Endodermal cell (in vitro differentiated cells): Measurements from ENCODE around the gene CRKL. TPM values are rescaled to one million over a fixed set of nuclear protein-coding genes. Genes with fewer than 3 reads are reported as not detected.

ENCODE experiments used
- DNase-seq: peaks from one replicate; pipeline ENCODE4 v3.0.0-alpha.2; 2017
- H3K27ac ChIP-seq: 2 replicates; pipeline ENCODE4 v1.5.1; 2013; ENCODE audit warnings: mild to moderate bottlenecking, low read depth, low read length, moderate library complexity
- H3K27me3 ChIP-seq: 2 replicates; pipeline ENCODE4 v1.6.1; 2013; ENCODE audit warnings: mild to moderate bottlenecking, low read length, moderate library complexity; ENCODE audit not compliant: insufficient read depth, control insufficient read depth, poor library complexity, severe bottlenecking
- H3K36me3 ChIP-seq: 2 replicates; pipeline ENCODE4 v1.7.0; 2013; ENCODE audit warnings: mild to moderate bottlenecking, low read length, moderate library complexity; ENCODE audit not compliant: control insufficient read depth, insufficient read depth
- H3K4me1 ChIP-seq: one replicate; pipeline ENCODE4 v1.7.0; 2013; ENCODE audit warnings: low read length; ENCODE audit not compliant: control insufficient read depth, insufficient read depth
- H3K4me3 ChIP-seq: 2 replicates; pipeline ENCODE4 v1.5.1; 2013; ENCODE audit warnings: mild to moderate bottlenecking, low read length, moderate library complexity
- H3K9ac ChIP-seq: 2 replicates; pipeline ENCODE4 v1.6.1; 2013; ENCODE audit warnings: mild to moderate bottlenecking, low read length, moderate library complexity; ENCODE audit not compliant: poor library complexity, severe bottlenecking; ENCODE audit errors: extremely low read depth
- H3K9me3 ChIP-seq: 2 replicates; pipeline ENCODE4 v1.6.1; 2013; ENCODE audit warnings: mild to moderate bottlenecking, low read length, moderate library complexity; ENCODE audit not compliant: control insufficient read depth
- H3K27ac Mint-ChIP-seq: 2 replicates; pipeline ENCODE4 v1.8.0; 2020; ENCODE audit warnings: mixed read lengths
- H3K27me3 Mint-ChIP-seq: 2 replicates; pipeline ENCODE4 v1.8.0; 2021; ENCODE audit warnings: mild to moderate bottlenecking, mixed read lengths; ENCODE audit not compliant: insufficient read depth
- H3K36me3 Mint-ChIP-seq: 2 replicates; pipeline ENCODE4 v1.8.0; 2020; ENCODE audit warnings: low read depth, mixed read lengths
- H3K4me1 Mint-ChIP-seq: 2 replicates; pipeline ENCODE4 v1.8.0; 2020; ENCODE audit warnings: mixed read lengths
- H3K4me3 Mint-ChIP-seq: 2 replicates; pipeline ENCODE4 v1.8.0; 2020; ENCODE audit warnings: mild to moderate bottlenecking, moderate library complexity, mixed read lengths
- H3K9me3 Mint-ChIP-seq: 2 replicates; pipeline ENCODE4 v1.8.0; 2020; ENCODE audit warnings: mild to moderate bottlenecking, mixed read lengths
- CTCF ChIP-seq: fragments of 200-600 bp; sonication (generic); conservative IDR thresholded peaks from 2 replicates; pipeline ENCODE4 v1.5.0; 2021; ENCODE audit warnings: antibody characterized with exemption, mild to moderate bottlenecking
- WGBS, 2 experiments: methylation state at CpG; one replicate each; pipeline versions ENCODE4 v1.1.5 to v1.1.7; 2013; ENCODE audit warnings: missing lambda C conversion rate in 2 of 2, mixed read lengths in 1 of 2; ENCODE audit not compliant: insufficient coverage in 1 of 2, insufficient read length in 1 of 2; 5-methylcytosine and 5-hydroxymethylcytosine counted together
- total RNA-seq, 2 donors: library from RNA; stranded (reverse); fragmentation: NEBNext Ultra II Directional in 1 of 2; extraction: Animal tissue kit (Norgen Biotek cat#: 25700) in 1 of 2; gene quantifications; 2 replicates in 1 of 2; 3 replicates in 1 of 2; pipeline ENCODE4 v1.2.1, GENCODE V29; 2021

The CRKL gene
- total RNA-seq, 2 donors from 2014 or later = 89.5 to 104 TPM

- H3K9me3 Mint-ChIP-seq = peaks cover 14% of the 10 kb centered on the region
- no peak overlapping the region for H3K4me3 Mint-ChIP-seq
- no peak overlapping the region for H3K9ac ChIP-seq
- H3K36me3 Mint-ChIP-seq = no peaks in the 10 kb centered on the region
- no peak overlapping the region for H3K4me3 ChIP-seq
- DNase-seq = no peak
- H3K27ac ChIP-seq = no peak overlapping the region
- 87 to 92% methylated on average over 19 to 24 of the region's 24 CpGs for WGBS, 2 experiments
- no peaks in the 10 kb centered on the region for H3K36me3 ChIP-seq
- H3K4me1 ChIP-seq = no peaks in the 10 kb centered on the region
- peaks cover 19% of the 10 kb centered on the region for H3K4me1 Mint-ChIP-seq
- peaks cover 53% of the 10 kb centered on the region for H3K27me3 ChIP-seq
- peaks cover 81% of the 10 kb centered on the region for H3K27me3 Mint-ChIP-seq
- H3K9me3 ChIP-seq = peaks cover 11% of the 10 kb centered on the region
- TF ChIP-seq CTCF = no peak
- no peak overlapping the region for H3K27ac Mint-ChIP-seq
These were observed 59.2 kb downstream of the CRKL start for GRCh38 chr22:20976291-20976877.

- Histone ChIP-seq H3K9me3 (peaks cover 11% of the 10 kb centered on the region), H3K27ac (no peak overlapping the region), H3K36me3 (no peaks in the 10 kb centered on the region), H3K4me3 (no peak overlapping the region), H3K27me3 (peaks cover 48% of the 10 kb centered on the region), H3K4me1 (no peaks in the 10 kb centered on the region), H3K9ac (no peak overlapping the region)
- WGBS, 2 experiments = 90 to 96% methylated on average over 6 to 11 of the region's 11 CpGs
- no peaks in the 10 kb centered on the region for H3K36me3 Mint-ChIP-seq
- peaks cover 19% of the 10 kb centered on the region for H3K4me1 Mint-ChIP-seq
- DNase-seq = no peak
- no peak overlapping the region for H3K27ac Mint-ChIP-seq
- TF ChIP-seq CTCF = no peak
- peaks cover 74% of the 10 kb centered on the region for H3K27me3 Mint-ChIP-seq
- peaks cover 14% of the 10 kb centered on the region for H3K9me3 Mint-ChIP-seq
- no peak overlapping the region for H3K4me3 Mint-ChIP-seq
These were observed 59.8 kb downstream of the CRKL start for GRCh38 chr22:20977019-20977418.

GRCh38 chr22:20977516-20978170 is 60.4 kb downstream of the CRKL start:
- peaks cover 71% of the 10 kb centered on the region for H3K27me3 Mint-ChIP-seq
- peaks cover 14% of the 10 kb centered on the region for H3K9me3 Mint-ChIP-seq
- WGBS, 2 experiments = 91% methylated on average over 9 to 17 of the region's 17 CpGs
- H3K27ac Mint-ChIP-seq = no peak overlapping the region
- Histone ChIP-seq H3K27me3 (peaks cover 42% of the 10 kb centered on the region), H3K4me1 (no peaks in the 10 kb centered on the region), H3K27ac (no peak overlapping the region), H3K9me3 (peaks cover 11% of the 10 kb centered on the region), H3K36me3 (no peaks in the 10 kb centered on the region), H3K9ac (no peak overlapping the region), H3K4me3 (no peak overlapping the region)
- no peaks in the 10 kb centered on the region for H3K36me3 Mint-ChIP-seq
- peaks cover 21% of the 10 kb centered on the region for H3K4me1 Mint-ChIP-seq
- DNase-seq = no peak
- TF ChIP-seq CTCF = no peak
- H3K4me3 Mint-ChIP-seq = no peak overlapping the region
